GM12874 (cell line): Measurements from ENCODE around the gene MAP1S.

Experiments
- CTCF ChIP-seq: IDR thresholded peaks from 2 replicates; pipeline ENCODE4 v1.5.1; 2011; ENCODE audit warnings: low read depth, mild to moderate bottlenecking, control low read depth, low read length, moderate library complexity; ENCODE audit not compliant: insufficient read depth

MAP1S gene

GRCh38 chr19:17753976-17754375, 34.7 kb downstream of the MAP1S start:
- no peak for TF ChIP-seq CTCF

- peak; percentile 61 for TF ChIP-seq CTCF
Observed at GRCh38 chr19:17754634-17755442, 35.6 kb downstream of the MAP1S start.

- no peak for TF ChIP-seq CTCF
Observed at GRCh38 chr19:17755443-17755890, 36.2 kb downstream of the MAP1S start.

- TF ChIP-seq CTCF = no peak
Observed at GRCh38 chr19:17755977-17756670, 36.8 kb downstream of the MAP1S start.

GRCh38 chr19:17757125-17757524, 37.8 kb downstream of the MAP1S start:
- TF ChIP-seq CTCF = no peak

GRCh38 chr19:17758515-17758914, 39.2 kb downstream of the MAP1S start:
- TF ChIP-seq CTCF = no peak

GRCh38 chr19:17761148-17761547, 41.9 kb downstream of the MAP1S start:
- no peak for TF ChIP-seq CTCF
